EH (cell line): ENCODE results near the gene PCDH1.

ENCODE experiments used
- DNase-seq: peaks from one replicate; pipeline ENCODE4 v3.0.0-alpha.2; 2015; ENCODE audit warnings: low read depth

PCDH1 gene

DNA sequence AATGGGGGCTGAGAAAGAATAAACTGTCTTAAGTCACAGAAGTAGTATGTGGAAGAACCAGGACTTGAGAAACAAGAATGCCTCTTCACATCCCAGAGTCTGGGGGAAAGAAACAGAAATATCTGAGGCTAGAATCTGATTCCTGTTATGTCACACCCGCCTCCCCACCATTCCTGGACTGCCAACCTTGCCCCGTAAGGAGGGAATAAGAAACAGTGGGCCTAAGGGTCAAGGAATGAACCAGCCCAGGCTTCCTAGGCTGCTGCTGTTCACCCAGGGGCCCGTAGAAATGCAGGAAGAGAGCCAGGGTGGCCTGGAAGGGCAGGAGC is 4.3 kb downstream of the PCDH1 start:
- no peak for DNase-seq

DNA sequence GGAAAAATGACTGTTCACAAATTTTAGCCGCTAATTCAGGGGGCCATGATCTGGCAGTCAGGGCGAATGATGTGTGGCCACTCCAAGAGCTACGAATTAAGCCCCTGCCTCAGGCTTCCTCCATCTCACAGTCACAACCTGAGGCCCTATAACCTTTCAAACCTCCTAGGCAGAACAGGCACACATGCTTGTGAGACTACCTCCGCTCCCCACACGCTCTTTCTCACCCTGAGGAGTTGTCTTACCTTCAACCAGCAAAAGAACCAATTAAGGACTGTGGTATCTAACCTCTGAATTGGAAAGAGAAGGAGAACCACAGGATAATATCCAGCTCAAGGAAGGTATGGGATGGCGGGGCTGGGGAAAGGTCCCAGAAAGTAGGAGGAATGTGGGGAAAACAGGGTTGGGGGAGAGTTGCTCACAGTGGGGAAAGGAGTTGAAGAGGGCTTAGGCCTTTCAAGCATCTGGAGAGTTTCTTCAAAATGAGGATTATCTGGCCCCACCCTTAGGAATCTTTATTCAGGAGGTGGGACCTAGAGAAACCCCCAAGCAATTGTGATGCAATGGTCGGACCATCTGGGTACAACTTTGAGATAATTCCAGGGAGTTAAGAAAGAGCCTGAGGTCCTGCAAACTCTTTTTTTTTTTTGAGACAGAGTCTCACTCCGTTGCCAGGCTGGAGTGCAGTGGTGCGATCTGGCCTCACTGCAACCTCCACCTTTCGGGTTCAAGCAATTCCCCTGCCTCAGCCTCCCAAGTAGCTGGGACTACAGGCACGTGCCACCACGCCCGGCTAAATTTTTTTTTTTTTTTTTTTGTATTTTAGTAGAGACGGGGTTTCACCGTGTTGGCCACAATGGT is 5.5 kb downstream of the PCDH1 start:
- no peak for DNase-seq

DNA sequence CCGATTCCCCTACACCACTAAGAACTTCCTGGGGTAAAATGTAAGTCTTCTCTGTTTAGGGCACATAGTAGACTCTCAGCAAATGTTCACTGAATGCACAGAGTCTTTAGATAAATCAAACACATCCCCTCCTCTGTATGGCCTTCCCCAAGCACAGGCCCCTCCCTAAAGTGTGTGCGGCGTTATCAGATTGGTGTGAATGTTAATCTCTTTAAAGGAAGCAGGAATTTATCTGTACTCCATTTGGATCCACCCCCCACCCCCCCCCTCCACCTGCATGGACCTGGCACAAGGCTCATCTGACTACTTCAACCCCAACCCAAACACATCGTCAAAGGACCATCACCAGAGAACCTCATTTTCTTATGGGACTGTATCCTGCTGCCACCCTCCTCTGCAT is 6.3 kb downstream of the PCDH1 start:
- no peak for DNase-seq

DNA sequence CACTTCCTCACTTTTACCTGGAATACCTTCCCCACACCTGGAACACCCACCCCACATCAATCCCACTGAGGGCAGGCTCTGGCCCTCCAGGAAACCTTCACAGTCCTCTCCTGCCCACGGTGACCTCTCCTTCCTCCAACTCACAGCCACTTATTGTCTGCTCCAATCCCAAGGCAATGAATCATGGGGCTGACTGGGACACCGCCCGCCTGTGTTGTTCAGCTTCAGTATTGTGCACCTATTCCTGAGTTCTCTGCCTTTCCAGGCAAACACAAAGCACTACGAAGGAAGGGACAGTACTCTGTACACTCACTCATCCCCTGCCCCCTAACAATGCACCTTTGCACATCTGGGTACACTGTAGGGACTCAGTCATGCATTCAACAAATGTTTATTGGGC is 7.3 kb downstream of the PCDH1 start:
- DNase-seq, result no peak

DNA sequence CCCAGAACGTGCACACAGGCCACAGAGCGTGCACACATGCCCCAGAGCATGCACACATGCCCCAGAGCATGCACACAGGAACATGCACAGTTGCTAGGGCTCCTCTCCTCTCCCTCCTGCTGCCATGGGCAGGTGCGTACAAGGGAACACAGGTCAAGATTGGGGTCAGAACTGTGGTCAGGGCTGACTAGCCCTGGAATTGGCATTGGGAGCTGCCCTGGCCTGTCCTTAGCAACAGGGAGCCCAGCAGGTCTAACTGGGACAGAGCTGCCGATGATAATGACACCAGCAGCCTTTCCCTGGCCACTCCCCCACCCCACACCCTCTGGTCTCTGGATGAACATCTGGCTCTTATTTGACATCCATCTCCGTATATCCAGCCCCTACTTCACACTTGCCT is 8.0 kb downstream of the PCDH1 start:
- no peak for DNase-seq

DNA sequence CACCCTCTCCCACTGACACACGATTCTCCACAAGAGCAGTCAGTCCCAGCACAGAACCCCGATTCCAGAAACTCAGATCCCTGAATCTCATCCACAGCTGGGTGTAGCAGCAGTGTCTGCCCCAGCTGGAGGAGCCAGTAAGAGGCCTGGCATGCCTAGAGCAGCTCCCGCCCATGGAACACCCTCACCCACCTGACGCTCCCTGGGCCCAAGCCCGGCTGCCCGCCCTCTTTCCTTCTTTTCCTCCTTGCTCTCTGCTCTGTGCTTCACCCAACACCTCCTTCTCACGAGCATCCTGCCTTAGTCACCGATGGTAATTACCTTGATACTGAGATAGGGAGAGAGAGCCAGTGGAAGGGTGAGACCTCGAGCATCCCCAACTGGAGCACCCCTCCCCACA is 8.7 kb downstream of the PCDH1 start:
- DNase-seq, result no peak

DNA sequence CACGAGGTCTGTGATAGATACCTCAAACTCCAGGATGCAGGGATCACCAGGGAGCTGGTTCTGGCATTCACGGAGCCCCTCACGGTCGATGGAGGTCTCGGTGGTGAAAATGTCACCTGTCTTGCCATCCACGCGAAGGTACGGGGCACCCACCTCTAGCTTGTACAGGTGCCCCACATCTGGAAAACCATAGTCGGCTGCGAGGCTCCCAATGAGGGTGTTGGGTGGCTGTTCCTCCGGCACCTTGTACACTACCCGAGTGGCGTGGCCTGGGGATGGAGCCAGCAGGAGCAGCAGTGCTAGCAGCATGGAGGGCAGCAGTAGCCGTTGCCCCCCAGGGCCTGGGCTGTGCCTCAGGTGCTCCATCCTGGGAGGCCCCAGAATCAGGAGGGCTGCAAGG is 9.2 kb downstream of the PCDH1 start:
- DNase-seq, result no peak

DNA sequence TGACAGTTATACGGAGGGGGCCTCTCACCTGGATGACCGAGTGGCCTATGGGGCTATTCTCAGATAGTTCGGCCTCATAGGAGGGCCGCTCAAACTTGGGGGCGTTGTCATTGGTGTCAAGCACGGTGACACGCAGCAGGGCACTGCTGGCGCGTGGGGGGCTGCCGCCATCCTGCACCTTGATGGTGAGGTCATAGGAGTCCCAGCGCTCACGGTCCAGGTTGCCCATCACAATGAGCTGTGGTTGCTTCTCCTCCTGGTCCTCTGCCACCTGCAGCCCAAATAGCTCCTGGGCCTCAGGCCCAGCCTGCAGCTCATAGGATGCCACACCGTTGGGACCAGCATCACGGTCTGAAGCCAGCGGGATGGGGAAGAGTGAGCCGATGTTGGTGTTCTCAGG is 9.7 kb downstream of the PCDH1 start:
- no peak for DNase-seq

DNA sequence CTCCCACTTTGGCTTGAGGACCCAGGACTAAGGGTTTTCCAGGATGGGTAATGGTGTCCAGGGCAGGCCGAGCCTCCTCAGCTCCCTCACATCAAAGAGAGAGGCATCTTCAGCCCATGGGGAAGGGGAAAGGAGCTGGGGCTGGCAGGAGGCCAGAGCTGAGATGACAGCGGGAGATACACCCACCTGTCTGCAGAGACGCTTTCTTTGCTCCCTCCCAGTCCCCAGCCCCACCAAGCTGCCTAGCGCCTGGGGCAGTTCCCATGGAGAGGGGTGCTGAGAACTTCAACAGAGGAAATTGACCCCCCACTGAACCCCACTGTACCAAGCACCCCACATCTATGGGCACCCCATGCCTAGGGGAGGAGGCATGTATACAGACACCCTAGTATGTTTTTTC is 10.6 kb downstream of the PCDH1 start:
- DNase-seq, result no peak

DNA sequence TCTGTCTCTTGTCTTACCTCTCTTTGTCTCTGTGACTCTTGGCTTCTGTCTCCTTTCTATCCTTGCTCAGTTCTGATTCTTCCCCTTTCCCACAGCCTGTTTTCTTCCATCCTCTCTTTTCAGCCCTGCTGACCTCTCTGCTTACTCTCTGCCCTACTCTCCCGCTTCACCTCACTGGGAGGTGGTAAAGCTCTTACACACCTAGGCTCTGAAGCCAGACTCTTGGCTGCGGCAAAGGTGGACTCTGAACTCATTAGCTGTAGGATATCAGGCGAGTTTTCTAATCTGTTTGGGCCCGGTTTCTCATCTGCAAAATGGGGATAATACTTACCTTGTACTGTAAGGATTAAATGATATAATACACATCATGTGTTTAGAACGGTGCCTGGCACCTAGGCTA is 11.1 kb downstream of the PCDH1 start:
- DNase-seq, result no peak

DNA sequence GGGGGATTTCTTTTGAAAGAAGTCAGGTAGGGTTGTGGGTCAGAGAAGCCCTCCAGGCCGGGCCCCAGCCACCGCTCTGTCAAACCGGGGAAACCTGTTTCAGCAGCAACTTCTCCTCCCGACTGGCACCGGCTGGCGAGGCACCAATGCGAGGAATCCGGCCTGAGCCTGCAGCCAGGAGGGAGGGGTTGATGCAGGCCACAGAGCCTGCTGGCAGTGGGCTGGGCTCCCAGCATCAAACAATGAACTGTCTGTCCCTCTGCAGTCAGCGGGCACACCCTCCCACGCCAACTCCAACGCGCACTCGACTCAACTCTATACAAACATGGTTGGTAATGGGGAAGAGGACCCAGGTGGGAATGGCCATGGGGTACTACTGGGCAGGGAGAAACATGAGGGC is 12.1 kb downstream of the PCDH1 start:
- no peak for DNase-seq

DNA sequence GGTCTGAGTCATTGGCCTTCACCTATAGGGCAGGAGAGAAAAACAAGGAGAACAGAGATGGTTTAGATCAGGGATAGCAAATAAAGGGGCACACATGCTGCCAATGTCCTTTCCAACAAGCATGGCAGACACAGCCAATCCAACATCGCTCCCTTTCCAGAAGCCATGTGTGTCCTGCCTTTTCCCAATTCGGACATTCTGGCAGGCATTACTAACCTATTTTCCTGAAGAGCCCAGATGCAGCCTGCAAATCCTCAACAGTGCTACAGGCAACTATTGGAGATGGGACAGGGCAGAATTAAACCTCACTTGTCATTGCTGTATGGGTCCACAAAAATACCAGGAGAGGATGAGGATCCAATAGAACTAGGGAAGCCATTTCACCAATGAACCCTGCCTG is 12.8 kb downstream of the PCDH1 start:
- no peak for DNase-seq

DNA sequence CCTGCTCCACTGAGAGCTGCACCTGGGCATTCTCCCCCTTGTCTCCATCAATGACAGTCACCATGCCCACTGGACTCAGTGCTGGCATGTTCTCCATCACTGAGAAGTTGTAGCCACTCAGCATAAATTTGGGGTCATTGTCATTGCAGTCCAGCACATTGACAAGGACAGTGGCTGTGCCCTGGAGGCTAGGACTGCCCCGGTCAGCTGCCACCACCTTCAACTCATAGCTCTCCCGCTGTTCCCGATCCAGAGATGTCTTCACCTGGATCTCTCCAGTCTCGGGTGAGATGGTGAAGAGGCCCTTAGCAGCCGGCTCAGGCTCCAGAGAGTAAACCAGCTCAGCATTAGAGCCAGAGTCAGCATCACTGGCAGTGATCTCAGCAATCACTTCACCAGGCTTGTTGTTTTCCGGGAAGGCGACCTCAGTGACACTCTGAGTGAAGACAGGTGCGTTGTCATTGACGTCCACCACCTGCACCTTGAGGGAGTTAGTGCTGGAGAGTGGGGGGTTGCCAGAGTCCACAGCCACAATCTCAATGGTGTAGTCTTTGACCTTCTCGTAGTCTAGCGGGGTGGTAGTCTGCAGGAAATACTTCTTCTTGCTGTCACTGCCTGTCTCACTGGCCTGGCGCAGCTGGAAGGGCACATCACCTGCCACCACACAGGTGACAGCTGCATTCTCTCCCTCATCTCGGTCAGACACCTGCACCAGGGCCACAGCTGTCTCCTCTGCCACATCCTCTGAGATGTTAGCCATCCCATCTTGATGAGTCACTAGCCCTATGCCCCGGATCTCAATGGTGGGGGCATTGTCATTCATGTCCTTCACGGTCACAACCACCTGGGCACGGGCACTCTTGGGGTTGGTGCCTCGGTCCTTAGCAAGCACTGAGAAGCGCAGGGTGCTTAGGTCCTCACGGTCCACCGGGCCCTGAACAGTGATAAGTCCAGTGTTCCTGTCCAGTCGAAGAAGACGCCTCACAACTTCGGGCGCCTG is 13.5 kb downstream of the PCDH1 start:
- DNase-seq, result no peak

DNA sequence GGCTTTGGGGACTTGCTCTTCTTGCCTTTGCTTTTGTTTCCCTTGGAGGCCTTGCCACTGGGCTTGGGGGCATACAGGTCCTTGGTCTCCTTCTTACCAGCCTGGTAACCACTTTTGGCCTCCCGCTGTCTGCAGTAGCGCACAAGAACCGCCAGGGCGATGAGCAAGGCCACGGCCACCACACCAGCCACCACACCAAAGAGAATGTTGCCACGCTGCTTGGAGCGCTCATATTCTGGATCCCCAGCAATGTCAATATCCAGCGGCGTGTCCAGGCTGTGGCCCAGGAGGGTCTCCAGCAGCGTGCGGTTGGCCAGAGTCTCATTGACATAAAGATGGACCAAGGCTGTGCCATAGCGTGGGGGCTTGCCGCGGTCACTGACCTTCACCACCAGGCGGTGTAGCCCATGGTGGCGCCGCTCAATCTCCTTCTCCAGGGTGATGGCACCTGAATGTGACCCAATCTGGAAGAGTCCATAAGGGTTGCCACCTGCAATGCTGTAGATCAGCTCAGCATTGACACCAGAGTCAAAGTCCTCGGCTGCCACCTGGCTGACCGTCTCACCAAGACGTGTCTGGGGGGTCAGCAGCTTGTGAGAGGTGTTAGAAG is 14.5 kb downstream of the PCDH1 start:
- no peak for DNase-seq

DNA sequence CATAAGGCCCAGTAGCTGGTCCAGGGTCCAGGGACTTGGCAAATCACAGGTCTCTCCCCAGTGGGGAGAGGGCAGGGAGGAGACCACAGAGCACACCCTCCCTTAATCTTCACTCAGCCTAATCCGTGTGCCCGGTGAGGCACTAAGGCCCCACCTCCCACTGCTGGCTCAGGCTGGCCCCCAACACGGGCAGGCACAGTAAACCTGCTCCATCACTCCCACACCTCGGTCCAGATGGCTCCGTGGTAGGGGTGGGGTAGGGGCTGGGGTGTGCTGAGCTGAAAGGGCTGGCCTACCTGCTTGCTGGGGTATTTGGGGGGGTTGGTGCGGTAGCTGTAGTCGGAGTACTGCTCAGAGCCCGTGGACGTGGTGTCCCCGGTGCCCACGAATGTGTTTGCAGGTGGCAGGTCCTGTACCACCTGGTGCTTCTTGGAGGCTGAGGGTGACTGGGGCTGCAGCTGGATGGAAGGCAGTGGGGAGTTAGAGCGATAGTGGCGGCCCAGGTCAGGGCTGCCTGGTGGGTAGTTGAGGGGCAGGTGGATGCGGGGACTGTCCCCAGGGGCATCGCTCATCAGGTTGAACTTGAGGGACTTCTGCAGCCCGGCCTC is 15.2 kb downstream of the PCDH1 start:
- no peak for DNase-seq

DNA sequence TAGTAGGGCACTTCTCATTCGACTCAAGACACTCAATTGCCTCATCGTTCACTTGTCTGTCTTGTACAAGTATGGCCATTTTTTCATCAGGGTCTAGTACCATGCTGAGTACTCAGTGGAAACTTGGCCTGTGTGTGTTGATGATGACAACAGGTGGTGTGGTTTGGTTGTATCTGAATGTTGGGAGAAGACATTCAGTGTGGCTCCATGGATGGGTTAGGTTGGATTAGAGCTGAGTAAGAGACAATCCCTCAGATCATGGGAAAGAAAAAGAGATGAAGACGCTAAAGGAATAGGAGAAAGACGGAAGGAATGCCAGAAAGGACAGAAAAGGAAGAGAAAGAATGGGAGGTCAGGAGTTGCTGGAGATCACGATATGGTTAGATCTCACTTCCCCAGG is 17.0 kb downstream of the PCDH1 start:
- no peak for DNase-seq

DNA sequence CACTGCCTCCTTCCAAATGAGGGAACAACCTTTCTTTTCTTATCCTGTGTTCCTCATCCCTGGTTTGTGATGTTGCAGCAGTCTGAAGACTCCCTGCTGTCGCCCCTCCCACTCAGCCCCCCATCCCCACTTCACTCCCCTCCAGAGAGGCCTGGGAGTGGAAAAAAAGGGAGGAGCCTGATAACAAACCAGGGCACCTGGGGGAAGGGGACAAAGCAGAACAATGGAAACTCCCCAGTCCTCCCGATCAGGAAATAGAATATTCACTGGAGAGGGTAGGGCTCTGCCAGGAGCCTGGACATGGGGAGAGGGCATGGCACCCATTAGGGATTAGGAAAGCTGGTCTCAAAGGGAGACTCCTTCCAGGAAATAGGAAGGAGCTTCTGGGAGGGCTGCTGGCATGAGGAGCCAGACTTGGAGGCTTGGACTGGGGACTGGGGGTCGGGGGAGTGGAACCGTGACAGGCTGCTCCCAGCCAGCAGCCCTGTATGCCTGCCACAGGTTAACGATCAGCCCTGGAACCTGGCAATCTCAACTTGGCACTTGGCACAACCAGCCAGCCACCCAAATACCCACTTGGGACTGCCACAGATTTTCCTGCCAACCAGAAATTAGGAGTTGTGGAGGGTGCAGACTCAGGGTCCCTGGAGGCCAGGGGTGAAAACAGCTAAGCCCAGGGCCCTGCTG is 20.0 kb downstream of the PCDH1 start:
- no peak for DNase-seq

DNA sequence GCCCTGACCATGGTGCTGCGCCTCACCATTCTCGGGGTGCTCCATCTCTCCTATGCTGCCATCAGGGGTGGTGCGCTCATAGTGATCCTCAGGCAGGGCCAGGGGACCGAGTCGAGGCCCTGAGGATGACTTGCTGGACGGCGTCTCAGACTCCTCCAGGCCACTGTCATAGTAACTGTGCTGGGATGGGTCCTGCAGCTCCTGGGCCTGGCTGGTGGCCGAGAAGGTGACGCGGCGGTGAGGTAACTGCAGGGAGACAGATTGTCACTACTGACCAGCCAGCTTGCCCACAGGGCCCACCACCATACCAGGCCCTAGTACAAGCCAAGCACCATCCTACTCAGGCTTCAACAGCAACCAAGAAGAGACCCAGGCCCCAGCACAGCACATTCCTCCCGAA is 21.0 kb downstream of the PCDH1 start:
- DNase-seq, result no peak

DNA sequence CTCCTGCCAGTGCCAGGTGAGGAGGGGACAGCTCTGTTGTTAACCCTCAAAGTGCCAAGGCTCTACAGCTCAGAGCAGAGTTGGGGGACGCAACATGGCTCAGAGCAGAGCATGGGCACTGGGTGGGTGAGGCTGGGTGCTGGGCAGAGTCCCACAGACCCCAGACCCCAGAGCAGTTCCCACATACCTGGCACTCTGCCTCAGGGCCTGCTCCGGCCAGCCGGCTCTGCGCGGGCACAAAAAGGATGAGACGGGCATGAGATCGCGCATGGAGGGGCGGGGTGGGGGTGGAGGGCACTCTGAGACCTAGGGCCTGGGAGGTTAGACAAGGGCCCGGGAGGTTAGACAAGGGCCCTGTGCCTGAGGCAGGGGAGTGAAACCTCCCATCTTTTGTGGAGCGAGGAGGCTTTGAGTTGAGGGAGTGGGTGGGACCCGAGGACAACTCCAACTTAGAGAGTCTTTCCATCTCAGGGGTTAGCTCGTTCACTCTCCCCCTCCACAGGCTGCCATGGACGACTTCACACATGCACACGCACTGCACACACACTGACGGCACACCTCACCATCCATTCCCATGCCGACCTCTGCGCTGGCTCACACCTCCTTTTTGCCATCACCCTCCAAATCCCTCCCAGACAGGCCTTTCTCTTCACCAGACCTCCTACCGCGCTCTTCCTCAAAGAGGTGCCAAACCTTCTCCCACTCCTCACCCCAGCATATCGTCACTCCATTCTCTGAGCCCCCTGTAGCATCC is 22.0 kb downstream of the PCDH1 start:
- DNase-seq, result no peak

DNA sequence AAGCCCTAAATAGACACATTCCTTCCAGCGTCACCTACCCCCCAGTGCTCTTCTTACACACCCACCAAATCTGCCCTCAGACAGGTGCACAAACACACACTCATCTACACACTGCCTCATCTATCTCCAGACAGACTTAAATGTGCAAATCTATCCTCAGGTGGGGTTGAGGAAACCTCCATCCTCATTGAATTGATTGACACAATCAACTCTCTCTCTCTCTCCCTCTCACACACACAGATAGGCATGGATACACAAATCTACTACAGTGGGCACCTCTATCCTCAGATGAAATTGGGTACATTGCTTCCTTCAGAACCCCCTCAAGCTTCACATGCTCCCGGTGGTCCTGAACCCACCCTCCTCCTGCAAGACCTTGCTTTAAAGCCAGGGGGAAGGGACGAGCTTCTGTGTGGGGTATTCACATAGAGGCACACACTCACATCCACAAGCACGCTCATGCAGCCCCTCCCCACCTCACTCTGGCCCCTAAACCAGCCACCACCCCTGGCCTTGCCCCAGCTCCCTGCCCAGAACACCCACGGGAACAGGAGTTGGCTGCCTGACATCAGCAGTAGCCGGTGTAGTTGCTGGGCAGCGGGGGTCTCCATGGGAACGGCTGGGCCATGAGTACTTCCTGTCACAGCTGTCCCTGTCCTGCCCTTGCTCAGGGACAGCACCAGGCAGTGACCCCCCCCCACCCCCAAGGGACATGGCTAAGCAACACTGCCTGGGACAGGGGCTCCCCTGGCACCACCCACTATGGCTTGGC is 22.8 kb downstream of the PCDH1 start:
- no peak for DNase-seq
